Measurements from ENCODE around the gene TRPV4.

Gene TRPV4

DNA sequence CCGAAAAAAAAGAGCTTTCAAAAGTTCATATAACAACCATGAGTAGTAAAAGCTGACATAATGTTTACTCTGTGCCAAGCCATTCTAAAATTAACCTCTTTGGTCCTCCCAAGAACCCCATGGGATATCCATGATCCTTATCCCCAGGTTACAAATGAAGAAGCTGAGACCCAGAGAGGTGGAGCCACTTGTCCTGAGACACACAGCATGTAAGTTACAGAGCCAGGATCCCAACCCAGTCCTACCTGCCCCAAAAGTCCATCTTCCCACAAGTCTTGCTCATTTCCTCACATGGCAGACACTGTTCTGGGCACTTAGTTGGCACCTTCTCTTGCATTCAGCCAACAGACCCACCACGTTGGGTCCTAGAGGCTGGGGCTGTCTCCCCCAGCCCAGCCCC is 37.1 kb downstream of the TRPV4 start:
- Histone ChIP-seq H3K36me3 (ENCODE audit: control insufficient read depth in 2 of 2, insufficient read depth in 2 of 2, low read length in 2 of 2) (no peaks in the 10 kb centered on the region), H3K4me3 (ENCODE audit: low read length in 2 of 2) (no peak overlapping the region), H3K9me3 (ENCODE audit: control insufficient read depth in 2 of 2, low read length in 2 of 2) (no peaks in the 10 kb centered on the region), H3K27ac (ENCODE audit: low read depth in 2 of 2, low read length in 2 of 2) (no peak overlapping the region), H3K27me3 (ENCODE audit: control insufficient read depth in 2 of 2, insufficient read depth in 2 of 2, low read length in 2 of 2) (no peaks in the 10 kb centered on the region), H3K9ac (ENCODE audit: low read depth in 1 of 2, low read length in 2 of 2) (no peak overlapping the region), H3K4me1 (ENCODE audit: control insufficient read depth in 2 of 2, insufficient read depth in 2 of 2, low read length in 2 of 2) (no peaks in the 10 kb centered on the region)

DNA sequence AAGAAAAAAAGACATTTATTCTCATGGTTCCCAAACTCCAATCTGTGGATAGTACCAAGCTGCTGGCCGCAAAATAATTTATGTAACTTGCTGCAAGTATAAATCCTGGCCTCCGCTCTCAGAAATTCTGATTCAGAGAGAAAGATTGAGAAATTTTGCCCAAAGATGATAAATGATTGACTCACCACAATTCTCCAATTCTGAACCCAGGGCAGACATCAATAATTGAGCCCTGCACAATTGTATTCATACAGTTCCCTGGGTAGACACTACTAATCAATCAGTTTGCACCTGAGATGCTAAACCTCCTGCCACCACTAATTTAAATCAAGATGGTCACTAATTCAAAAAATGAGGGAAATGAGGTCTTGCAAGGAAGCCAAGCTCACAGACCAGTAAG is 38.2 kb downstream of the TRPV4 start:
- Histone ChIP-seq H3K27me3 (ENCODE audit: control insufficient read depth in 2 of 2, insufficient read depth in 2 of 2, low read length in 2 of 2) (no peaks in the 10 kb centered on the region), H3K27ac (ENCODE audit: low read depth in 2 of 2, low read length in 2 of 2) (no peak overlapping the region), H3K4me3 (ENCODE audit: low read length in 2 of 2) (no peak overlapping the region), H3K36me3 (ENCODE audit: control insufficient read depth in 2 of 2, insufficient read depth in 2 of 2, low read length in 2 of 2) (no peaks in the 10 kb centered on the region), H3K4me1 (ENCODE audit: control insufficient read depth in 2 of 2, insufficient read depth in 2 of 2, low read length in 2 of 2) (no peaks in the 10 kb centered on the region), H3K9ac (ENCODE audit: low read depth in 1 of 2, low read length in 2 of 2) (no peak overlapping the region), H3K9me3 (ENCODE audit: control insufficient read depth in 2 of 2, low read length in 2 of 2) (no peaks in the 10 kb centered on the region)

DNA sequence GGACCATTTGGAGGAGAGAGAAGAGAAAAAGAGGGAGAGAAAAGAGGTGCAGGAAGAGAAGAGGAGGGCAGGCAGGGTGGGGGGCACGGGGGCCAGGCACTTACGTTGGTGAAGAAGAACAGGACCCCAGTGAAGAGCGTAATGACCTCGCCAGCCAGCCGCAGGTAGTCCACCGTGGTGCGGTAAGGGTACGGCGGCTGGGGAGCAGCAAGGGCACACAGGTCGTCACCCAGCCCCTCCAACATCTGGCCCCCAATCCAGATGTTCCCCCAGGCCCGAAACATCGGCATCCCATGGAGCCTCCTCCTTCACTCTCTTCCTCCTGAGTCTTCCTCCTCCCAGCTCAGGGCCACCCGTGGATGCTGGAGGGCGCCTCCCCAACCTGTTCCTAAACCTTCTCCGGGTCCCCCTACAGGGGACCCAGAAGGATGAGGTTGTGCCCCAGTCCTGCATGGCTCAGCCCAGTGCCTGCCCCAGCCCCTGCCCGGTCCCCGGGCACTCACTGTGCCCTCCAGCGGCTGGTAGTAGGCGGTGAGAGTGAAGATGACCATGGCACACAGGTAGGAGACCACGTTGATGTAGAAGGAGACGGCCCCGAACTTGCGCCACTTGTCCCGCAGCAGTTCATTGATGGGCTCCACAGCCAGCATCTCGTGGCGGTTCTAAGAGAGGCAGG is 39.2 kb downstream of the TRPV4 start:
- Histone ChIP-seq H3K4me1 (ENCODE audit: control insufficient read depth in 2 of 2, insufficient read depth in 2 of 2, low read length in 2 of 2) (no peaks in the 10 kb centered on the region), H3K27me3 (ENCODE audit: control insufficient read depth in 2 of 2, insufficient read depth in 2 of 2, low read length in 2 of 2) (no peaks in the 10 kb centered on the region), H3K9me3 (ENCODE audit: control insufficient read depth in 2 of 2, low read length in 2 of 2) (no peaks in the 10 kb centered on the region), H3K4me3 (ENCODE audit: low read length in 2 of 2) (no peak overlapping the region), H3K36me3 (ENCODE audit: control insufficient read depth in 2 of 2, insufficient read depth in 2 of 2, low read length in 2 of 2) (no peaks in the 10 kb centered on the region), H3K27ac (ENCODE audit: low read depth in 2 of 2, low read length in 2 of 2) (no peak overlapping the region), H3K9ac (ENCODE audit: low read depth in 1 of 2, low read length in 2 of 2) (no peak overlapping the region)

DNA sequence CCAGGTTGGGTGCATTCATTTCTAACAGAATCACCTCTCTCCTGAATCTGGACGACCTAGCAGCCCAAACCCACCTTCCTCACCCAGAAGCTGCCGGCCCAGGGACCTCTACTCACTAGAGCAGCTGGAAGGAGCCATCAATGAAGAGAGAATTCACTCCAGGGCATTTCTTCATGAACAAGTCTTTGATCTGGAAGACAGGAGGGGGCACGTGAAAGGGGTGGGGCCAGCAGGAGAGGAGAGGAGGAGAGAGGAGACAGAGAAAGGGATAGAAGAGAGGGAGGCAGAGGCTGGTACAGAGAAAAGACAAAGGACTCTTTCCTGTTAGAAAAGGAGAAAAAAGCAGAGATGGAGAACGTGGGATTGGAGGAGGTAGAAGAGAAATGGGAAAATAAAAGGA is 39.8 kb downstream of the TRPV4 start:
- Histone ChIP-seq H3K9ac (ENCODE audit: low read depth in 1 of 2, low read length in 2 of 2) (no peak overlapping the region), H3K4me1 (ENCODE audit: control insufficient read depth in 2 of 2, insufficient read depth in 2 of 2, low read length in 2 of 2) (no peaks in the 10 kb centered on the region), H3K4me3 (ENCODE audit: low read length in 2 of 2) (no peak overlapping the region), H3K9me3 (ENCODE audit: control insufficient read depth in 2 of 2, low read length in 2 of 2) (no peaks in the 10 kb centered on the region), H3K27ac (ENCODE audit: low read depth in 2 of 2, low read length in 2 of 2) (no peak overlapping the region), H3K27me3 (ENCODE audit: control insufficient read depth in 2 of 2, insufficient read depth in 2 of 2, low read length in 2 of 2) (peaks cover 0 to 2% of the 10 kb centered on the region in 2 donors), H3K36me3 (ENCODE audit: control insufficient read depth in 2 of 2, insufficient read depth in 2 of 2, low read length in 2 of 2) (no peaks in the 10 kb centered on the region)

DNA sequence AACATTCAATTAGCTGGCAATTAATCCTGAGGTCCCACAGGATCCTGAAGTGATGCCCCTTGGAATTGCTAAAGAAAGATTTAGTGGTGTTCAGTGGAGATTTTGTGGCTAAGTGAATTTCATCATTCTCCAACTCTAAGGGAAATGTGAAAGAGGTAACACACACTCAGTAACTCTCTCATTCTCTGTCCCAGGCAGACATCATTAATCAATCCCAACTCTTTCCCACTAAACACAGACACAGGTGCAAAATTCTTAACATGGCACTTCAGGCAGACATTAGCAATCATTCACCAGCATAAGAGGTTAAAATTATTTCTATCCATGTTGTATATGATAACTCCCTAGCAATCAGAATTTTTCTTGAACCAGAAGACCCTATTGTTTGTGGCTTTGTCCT is 40.2 kb downstream of the TRPV4 start:
- no peaks in the 10 kb centered on the region for H3K9me3 ChIP-seq (ENCODE audit: control insufficient read depth in 2 of 2, low read length in 2 of 2)

DNA sequence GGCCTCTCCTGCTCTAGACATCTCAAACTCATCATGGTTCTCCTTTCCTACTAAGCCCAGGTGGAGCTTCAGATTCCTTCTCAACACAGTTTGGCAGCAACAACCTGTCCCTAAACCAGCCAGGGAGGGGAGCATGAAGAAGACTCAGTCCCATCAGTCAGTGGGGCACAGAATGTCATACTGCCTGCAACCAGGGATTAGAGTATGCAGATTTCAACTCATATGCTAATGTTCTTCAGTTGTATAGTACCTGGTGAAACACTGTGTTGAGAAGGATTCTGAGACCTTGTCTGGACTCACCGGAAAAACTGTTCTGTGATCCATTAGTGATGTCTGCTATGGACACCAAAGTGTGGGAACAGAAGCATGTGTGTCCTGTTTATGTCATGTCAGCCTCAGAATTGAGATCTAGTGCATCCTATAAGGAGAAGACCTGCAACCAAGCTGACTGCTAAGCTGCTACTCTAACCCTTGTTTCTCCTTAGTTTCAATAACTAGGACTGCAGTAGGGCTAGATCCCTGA is 43.6 kb downstream of the TRPV4 start:
- Histone ChIP-seq H3K9ac (ENCODE audit: low read depth in 1 of 2, low read length in 2 of 2) (no peak overlapping the region), H3K9me3 (ENCODE audit: control insufficient read depth in 2 of 2, low read length in 2 of 2) (no peaks in the 10 kb centered on the region), H3K4me1 (ENCODE audit: control insufficient read depth in 2 of 2, insufficient read depth in 2 of 2, low read length in 2 of 2) (no peaks in the 10 kb centered on the region), H3K36me3 (ENCODE audit: control insufficient read depth in 2 of 2, insufficient read depth in 2 of 2, low read length in 2 of 2) (no peaks in the 10 kb centered on the region), H3K27ac (ENCODE audit: low read depth in 2 of 2, low read length in 2 of 2) (no peak overlapping the region), H3K4me3 (ENCODE audit: low read length in 2 of 2) (no peak overlapping the region), H3K27me3 (ENCODE audit: control insufficient read depth in 2 of 2, insufficient read depth in 2 of 2, low read length in 2 of 2) (peaks cover 0 to 2% of the 10 kb centered on the region in 2 donors)

More for the DNA sequence above, 40.2 kb downstream of the TRPV4 start:
- H3K4me1 ChIP-seq (ENCODE audit: control insufficient read depth in 2 of 2, insufficient read depth in 2 of 2, low read length in 2 of 2), result no peaks in the 10 kb centered on the region
- no peak overlapping the region for H3K9ac ChIP-seq (ENCODE audit: low read depth in 1 of 2, low read length in 2 of 2)
- H3K27ac ChIP-seq (ENCODE audit: low read depth in 2 of 2, low read length in 2 of 2), result no peak overlapping the region
- peaks cover 0 to 2% of the 10 kb centered on the region in 2 donors for H3K27me3 ChIP-seq (ENCODE audit: control insufficient read depth in 2 of 2, insufficient read depth in 2 of 2, low read length in 2 of 2)
- no peak overlapping the region for H3K4me3 ChIP-seq (ENCODE audit: low read length in 2 of 2)
- H3K36me3 ChIP-seq (ENCODE audit: control insufficient read depth in 2 of 2, insufficient read depth in 2 of 2, low read length in 2 of 2), result no peaks in the 10 kb centered on the region

DNA sequence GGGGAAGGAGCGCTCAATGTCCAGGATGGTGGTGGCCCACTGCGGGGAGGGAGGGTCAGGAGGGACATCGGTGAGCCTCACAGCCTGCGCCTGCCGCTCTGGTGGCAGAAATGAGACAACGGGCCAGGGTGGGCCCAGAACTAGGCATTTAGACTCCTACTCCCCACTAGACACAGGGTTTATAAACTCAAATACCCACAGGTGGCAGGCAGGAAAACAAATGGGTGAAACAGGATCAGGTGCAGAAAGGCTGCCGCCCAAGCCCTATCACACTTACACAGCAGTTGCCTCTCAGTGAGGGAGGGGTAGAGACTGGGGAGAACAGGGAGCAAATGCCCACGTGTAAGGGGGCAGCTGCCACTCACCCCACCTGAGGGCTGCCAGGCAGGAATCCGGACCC is 46.4 kb downstream of the TRPV4 start:
- H3K4me3 ChIP-seq (ENCODE audit: low read length in 2 of 2), result no peak overlapping the region

DNA sequence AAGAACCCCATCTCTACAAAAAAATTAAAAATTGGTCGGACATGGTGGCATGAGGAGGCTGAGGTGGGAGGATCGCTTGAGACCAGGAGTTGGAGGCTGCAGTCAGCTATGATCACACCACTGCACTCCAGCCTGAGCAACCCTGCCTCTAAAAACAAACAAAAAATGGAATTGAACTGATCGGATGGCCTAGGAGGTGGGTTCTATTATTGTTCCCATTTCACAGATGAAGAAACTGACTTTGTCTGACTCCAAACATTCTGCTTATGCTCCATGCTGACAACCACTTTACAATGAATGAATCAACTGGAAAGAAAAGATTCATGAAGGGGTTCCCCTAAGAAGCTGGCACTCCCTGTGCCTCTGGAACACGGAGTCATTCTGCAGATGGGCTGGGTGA is 47.3 kb downstream of the TRPV4 start:
- Histone ChIP-seq H3K4me1 (ENCODE audit: control insufficient read depth in 2 of 2, insufficient read depth in 2 of 2, low read length in 2 of 2) (no peaks in the 10 kb centered on the region), H3K9ac (ENCODE audit: low read depth in 1 of 2, low read length in 2 of 2) (no peak overlapping the region), H3K27ac (ENCODE audit: low read depth in 2 of 2, low read length in 2 of 2) (no peak overlapping the region), H3K36me3 (ENCODE audit: control insufficient read depth in 2 of 2, insufficient read depth in 2 of 2, low read length in 2 of 2) (no peaks in the 10 kb centered on the region), H3K4me3 (ENCODE audit: low read length in 2 of 2) (no peak overlapping the region), H3K9me3 (ENCODE audit: control insufficient read depth in 2 of 2, low read length in 2 of 2) (no peaks in the 10 kb centered on the region), H3K27me3 (ENCODE audit: control insufficient read depth in 2 of 2, insufficient read depth in 2 of 2, low read length in 2 of 2) (peaks cover 0 to 2% of the 10 kb centered on the region in 2 donors)

More for the DNA sequence above, 46.4 kb downstream of the TRPV4 start:
- Histone ChIP-seq H3K27ac (ENCODE audit: low read depth in 2 of 2, low read length in 2 of 2) (no peak overlapping the region), H3K9me3 (ENCODE audit: control insufficient read depth in 2 of 2, low read length in 2 of 2) (no peaks in the 10 kb centered on the region), H3K27me3 (ENCODE audit: control insufficient read depth in 2 of 2, insufficient read depth in 2 of 2, low read length in 2 of 2) (peaks cover 0 to 2% of the 10 kb centered on the region in 2 donors), H3K9ac (ENCODE audit: low read depth in 1 of 2, low read length in 2 of 2) (no peak overlapping the region), H3K4me1 (ENCODE audit: control insufficient read depth in 2 of 2, insufficient read depth in 2 of 2, low read length in 2 of 2) (no peaks in the 10 kb centered on the region), H3K36me3 (ENCODE audit: control insufficient read depth in 2 of 2, insufficient read depth in 2 of 2, low read length in 2 of 2) (no peaks in the 10 kb centered on the region)

DNA sequence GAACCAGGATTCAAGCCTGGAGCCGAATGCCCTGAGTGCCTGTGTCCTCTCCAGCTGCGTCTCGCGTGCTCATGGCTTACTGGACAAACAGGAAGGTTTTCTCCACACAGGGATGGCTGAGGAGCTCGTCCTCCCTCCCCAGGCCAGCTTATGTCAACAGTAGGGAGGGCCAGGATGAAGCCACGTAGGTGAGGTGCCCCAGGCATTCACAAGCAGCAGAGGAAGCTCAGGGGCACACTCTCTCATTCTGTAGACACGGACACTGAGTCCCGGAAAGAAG is 49.3 kb downstream of the TRPV4 start:
- Histone ChIP-seq H3K36me3 (ENCODE audit: control insufficient read depth in 2 of 2, insufficient read depth in 2 of 2, low read length in 2 of 2) (no peaks in the 10 kb centered on the region), H3K9me3 (ENCODE audit: control insufficient read depth in 2 of 2, low read length in 2 of 2) (no peaks in the 10 kb centered on the region), H3K9ac (ENCODE audit: low read depth in 1 of 2, low read length in 2 of 2) (no peak overlapping the region), H3K4me1 (ENCODE audit: control insufficient read depth in 2 of 2, insufficient read depth in 2 of 2, low read length in 2 of 2) (no peaks in the 10 kb centered on the region), H3K4me3 (ENCODE audit: low read length in 2 of 2) (no peak overlapping the region), H3K27ac (ENCODE audit: low read depth in 2 of 2, low read length in 2 of 2) (no peak overlapping the region), H3K27me3 (ENCODE audit: control insufficient read depth in 2 of 2, insufficient read depth in 2 of 2, low read length in 2 of 2) (peaks cover 0 to 2% of the 10 kb centered on the region in 2 donors)

DNA sequence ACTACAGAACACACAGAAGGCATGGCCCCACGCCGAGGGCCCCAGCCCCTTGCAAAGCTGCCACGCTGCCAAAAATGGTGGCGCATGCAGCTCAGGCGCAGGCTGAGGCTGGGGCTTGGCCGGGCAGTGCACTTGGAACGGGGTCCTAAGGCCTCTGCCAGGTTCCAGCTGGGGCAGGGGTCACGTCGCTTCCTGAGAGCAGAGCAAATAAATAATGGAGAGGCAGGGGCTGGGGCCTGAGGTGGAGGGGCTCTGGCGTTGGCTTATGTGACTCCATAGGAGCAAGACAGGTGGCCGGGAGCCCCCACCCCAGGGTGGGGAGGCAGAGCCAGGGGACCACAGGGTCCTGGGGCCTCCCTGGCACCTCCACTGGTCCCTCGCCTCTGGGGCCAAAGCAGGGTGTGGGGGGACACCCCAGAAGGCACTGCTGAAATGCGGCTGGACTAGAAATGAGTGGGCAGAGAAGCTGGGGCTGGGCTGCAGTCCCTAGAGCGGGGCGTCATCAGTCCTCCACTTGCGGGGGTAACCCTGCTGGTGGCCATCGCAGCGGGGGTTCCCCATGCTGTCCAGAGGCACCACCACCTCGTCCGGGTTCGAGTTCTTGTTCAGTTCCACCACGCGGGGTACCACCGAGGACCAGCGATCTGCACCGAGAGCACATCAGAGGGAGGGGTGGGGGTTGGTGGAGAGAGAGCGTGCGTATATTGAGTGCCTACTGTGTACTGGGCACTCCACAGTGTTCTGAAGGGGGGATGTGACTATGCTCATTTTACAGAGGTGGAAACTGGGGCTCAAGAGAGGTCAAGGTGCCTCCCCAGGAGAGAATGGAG is 49.8 kb downstream of the TRPV4 start:
- Histone ChIP-seq H3K27ac (ENCODE audit: low read depth in 2 of 2, low read length in 2 of 2) (no peak overlapping the region), H3K27me3 (ENCODE audit: control insufficient read depth in 2 of 2, insufficient read depth in 2 of 2, low read length in 2 of 2) (no peaks in the 10 kb centered on the region), H3K36me3 (ENCODE audit: control insufficient read depth in 2 of 2, insufficient read depth in 2 of 2, low read length in 2 of 2) (no peaks in the 10 kb centered on the region), H3K4me1 (ENCODE audit: control insufficient read depth in 2 of 2, insufficient read depth in 2 of 2, low read length in 2 of 2) (no peaks in the 10 kb centered on the region), H3K9me3 (ENCODE audit: control insufficient read depth in 2 of 2, low read length in 2 of 2) (no peaks in the 10 kb centered on the region), H3K9ac (ENCODE audit: low read depth in 1 of 2, low read length in 2 of 2) (no peak overlapping the region), H3K4me3 (ENCODE audit: low read length in 2 of 2) (no peak overlapping the region)
